Cerebellar nuclear complex (tissue), 1 donor: ENCODE data around the gene SOS2.
"Not testable (repeated sequence)": the region's sequence is repeated elsewhere in the genome, so short reads cannot be mapped to it uniquely, and the experiment has no call there.

Experiments used
- DNase-seq, 2 experiments: peaks; one replicate each; lab custom pipeline; 2025; lab: John Stamatoyannopoulos, UW

SOS2 gene

GRCh38 chr14:50085570-50086320, 145.6 kb downstream of the SOS2 start:
- DNase-seq: no peak

- no peak for DNase-seq
Observed at GRCh38 chr14:50084666-50085065, 146.7 kb downstream of the SOS2 start.

GRCh38 chr14:50083467-50084337, 147.7 kb downstream of the SOS2 start:
- DNase-seq: no peak

GRCh38 chr14:50082784-50083466, 148.5 kb downstream of the SOS2 start:
- DNase-seq: no peak

- DNase-seq: no peak
Observed at GRCh38 chr14:50082308-50082742, 149.1 kb downstream of the SOS2 start.

GRCh38 chr14:50079103-50079502, 152.3 kb downstream of the SOS2 start:
- not testable (repeated sequence) for DNase-seq

- not testable (repeated sequence) for DNase-seq
Observed at GRCh38 chr14:50073663-50074062, 157.7 kb downstream of the SOS2 start.

- no peak for DNase-seq
Observed at GRCh38 chr14:50072395-50072794, 159.0 kb downstream of the SOS2 start.

GRCh38 chr14:50070840-50071548, 160.4 kb downstream of the SOS2 start:
- DNase-seq: no peak

GRCh38 chr14:50070230-50070629, 161.1 kb downstream of the SOS2 start:
- no peak for DNase-seq

GRCh38 chr14:50069325-50069724, 162.1 kb downstream of the SOS2 start:
- no peak for DNase-seq

- no peak for DNase-seq
Observed at GRCh38 chr14:50068496-50068895, 162.9 kb downstream of the SOS2 start.

- DNase-seq: no peak
Observed at GRCh38 chr14:50067723-50068495, 163.5 kb downstream of the SOS2 start.
